Erythroblast (primary cell): ENCODE data around the gene NLGN1.

ENCODE experiments used
- DNase-seq, 2 experiments: peaks; one replicate each; lab custom pipeline; 2025; lab: John Stamatoyannopoulos, UW
- GATA1 ChIP-seq: IDR thresholded peaks from 2 replicates; pipeline ENCODE4 v1.6.1; 2011; ENCODE audit warnings: low read depth, mild to moderate bottlenecking, control low read depth, low read length, moderate library complexity
- POLR2A ChIP-seq: IDR thresholded peaks from 2 replicates; pipeline ENCODE4 v1.6.1; 2011; ENCODE audit warnings: mild to moderate bottlenecking, low read length

The NLGN1 gene

DNA sequence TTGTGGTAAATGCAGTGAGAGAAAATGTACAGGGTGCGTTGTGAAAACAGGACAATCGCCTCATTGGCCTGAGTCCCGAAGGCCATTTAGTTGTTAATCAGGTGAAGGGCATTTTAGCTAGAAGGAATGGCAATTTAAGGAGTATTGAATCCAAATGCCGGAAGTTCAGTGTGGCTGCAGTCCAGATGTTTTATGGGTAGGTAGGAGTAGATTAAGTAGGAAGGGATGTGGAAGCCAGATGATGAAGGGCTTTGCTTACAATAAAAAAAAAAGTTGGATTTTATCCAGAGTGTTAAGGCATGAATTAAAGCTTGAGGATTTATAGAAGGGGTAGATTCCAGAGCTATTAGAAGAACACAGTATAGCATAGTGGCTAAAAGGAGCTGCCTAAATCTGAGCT lies 572.7 kb downstream of the NLGN1 start:
- no peak for TF ChIP-seq GATA1
- TF ChIP-seq POLR2A, result no peak
- no peak for DNase-seq

DNA sequence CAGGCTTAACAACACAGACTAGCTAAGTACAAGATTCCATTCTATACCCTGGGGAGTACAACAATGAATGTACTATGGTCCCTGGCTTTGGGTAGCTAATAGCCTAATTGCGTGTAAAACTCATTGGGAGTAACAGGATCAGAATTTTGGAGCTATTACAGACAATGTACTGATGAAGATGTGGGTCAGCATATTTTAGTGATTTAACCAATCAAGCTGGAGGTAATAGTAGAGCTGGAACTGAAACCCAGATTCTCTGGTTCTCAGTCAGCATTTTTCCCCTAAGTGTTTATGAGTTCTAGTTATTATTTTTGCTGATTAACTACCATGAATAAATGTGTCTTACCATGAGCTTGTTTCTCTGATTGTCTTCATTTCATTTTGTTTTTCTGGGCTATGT lies 578.7 kb downstream of the NLGN1 start:
- TF ChIP-seq GATA1 (no peak), POLR2A (no peak)
- DNase-seq, result no peak

DNA sequence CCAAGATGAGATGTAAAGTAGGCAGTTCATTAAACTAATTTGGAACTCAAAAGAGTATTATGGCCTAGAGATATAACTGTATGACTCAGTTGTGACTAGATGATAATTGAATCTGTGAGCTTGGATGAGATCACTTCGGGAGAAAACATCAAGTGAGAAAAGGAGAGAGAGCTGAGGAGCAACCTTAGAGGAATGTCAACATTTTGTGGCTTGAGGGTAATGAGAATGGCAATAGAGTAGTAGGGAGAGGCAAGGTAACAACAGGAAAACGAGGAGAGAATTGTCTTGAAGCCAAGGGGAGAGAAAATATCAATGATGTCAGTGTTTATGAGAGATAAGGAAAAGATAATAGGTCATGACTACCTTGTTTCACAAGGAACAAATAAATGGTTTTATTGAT lies 580.2 kb downstream of the NLGN1 start:
- no peak for TF ChIP-seq GATA1
- TF ChIP-seq POLR2A, result no peak
- no peak for DNase-seq

DNA sequence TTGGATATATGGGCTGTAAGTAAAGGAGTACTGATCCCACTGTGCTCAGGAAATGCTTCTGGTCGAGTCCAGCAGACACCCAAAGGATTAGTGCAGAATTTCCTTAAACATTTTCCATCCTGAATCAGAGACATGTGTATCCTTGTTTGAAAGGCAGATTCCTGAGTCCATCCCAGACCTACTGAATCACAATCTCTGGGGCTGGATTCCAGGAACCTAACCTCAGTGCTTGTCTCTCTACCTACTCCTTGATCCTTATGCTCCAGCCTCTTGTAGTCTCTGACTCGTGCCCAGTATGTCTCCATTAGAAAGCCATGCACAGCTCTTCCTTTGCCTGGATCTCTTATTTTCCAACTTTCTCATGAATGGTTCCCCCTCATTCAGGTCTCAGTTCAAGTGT lies 585.8 kb downstream of the NLGN1 start:
- TF ChIP-seq POLR2A (no peak), GATA1 (no peak)
- DNase-seq, result no peak

DNA sequence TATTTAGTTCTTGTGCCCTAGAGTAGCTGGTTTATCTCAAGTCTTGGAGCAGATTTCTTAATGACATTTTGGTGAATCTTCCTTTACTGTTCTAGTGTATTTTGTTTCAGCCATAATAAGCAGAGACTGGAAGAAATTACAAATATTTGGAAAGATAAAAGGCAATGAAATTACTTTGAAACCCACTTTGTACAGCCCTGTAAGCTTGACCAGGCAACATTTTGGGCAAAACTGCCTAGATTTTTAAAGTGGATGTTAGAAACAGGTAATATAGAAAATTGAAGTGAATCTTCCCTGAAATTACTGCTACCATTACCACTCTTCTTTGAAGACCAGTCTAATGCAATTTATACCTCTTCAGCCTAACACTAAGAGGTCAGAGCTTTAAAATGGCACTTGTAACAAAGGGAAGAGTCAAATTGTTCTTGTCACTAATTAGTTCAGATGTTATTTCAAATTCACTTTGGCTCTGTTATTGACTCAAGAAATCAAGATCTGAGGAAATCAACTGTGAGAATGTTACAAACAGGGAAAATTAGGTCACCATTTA lies 589.4 kb downstream of the NLGN1 start:
- no peak for DNase-seq
- no peak for TF ChIP-seq POLR2A

DNA sequence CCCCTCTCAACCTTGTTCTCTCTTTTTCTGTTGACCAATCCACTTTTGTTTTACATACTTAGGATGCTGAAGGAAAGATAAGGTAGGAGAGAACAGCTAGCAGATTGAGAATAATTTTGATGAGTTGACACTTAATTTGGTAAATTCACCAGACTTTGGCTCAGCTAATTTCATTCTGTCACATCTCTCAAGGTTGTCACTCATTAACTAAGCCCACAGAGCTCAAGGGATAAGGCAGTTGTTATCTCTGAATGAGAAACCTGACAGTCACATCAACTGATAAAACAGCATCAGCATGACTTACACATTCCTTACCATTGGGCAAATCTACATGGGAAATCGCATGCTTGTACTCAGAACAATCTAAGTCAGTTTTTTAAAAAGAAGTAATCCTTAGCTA lies 591.4 kb downstream of the NLGN1 start:
- DNase-seq, result no peak
- TF ChIP-seq GATA1 (no peak), POLR2A (no peak)

DNA sequence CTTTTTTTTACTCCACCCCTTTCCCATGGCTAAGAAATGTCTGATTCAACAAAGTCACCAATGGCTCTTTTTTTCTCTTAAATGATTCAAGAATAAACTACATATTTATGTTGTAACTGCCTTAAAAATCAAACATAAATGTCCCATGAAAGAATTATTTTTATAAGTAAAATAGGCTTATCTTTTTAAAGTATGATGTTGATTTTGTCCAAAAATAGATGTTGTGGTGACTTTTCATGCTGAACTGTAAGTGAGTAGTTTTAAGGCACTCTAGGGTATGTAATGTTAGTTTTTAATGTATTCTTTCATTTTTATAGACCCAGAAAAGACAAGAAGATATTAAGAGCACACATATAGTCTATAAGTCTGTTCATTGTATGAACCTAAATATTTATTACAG lies 594.9 kb downstream of the NLGN1 start:
- no peak for TF ChIP-seq POLR2A
- TF ChIP-seq GATA1, result no peak
- DNase-seq, result no peak

DNA sequence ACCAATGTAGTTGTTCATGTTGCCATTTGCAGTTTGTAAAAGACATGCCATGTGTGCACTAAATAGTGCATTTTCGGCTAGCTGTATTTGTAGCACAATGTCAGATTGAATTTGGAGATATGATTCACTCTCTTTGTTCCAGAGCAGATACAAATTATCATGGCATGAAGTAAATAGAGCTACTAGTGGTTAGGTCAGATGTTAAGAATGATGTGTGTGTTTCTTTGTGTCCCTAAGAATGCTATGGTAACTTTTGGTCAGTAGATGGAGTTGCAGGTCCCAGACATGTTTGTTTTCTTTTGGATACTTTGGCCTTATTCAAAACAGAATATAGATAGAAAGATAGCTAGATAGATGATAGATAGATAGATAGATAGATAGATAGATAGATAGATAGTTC lies 595.8 kb downstream of the NLGN1 start:
- no peak for TF ChIP-seq POLR2A
- no peak for TF ChIP-seq GATA1
- peak in 1 of 2 experiments; percentile 1 for DNase-seq

DNA sequence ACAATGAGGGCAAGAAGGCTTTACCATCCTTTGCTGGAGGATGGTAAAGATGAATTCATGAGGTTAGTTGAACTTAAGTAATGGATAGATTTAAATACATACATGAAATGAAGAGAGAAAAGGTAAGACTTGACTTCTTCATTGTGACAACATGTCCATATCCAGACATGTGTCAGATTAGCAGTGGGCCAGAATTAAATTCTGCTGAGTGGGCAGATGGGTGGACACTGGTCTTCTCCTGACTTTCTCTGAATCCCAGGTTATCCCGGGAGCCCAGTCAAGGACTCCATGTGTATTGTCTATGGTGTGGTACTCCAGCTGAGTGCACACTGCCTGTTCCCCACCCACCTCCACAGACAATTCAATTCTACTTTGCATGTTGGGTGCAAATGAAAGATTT lies 603.1 kb downstream of the NLGN1 start:
- DNase-seq, result no peak
- TF ChIP-seq POLR2A (no peak), GATA1 (no peak)

DNA sequence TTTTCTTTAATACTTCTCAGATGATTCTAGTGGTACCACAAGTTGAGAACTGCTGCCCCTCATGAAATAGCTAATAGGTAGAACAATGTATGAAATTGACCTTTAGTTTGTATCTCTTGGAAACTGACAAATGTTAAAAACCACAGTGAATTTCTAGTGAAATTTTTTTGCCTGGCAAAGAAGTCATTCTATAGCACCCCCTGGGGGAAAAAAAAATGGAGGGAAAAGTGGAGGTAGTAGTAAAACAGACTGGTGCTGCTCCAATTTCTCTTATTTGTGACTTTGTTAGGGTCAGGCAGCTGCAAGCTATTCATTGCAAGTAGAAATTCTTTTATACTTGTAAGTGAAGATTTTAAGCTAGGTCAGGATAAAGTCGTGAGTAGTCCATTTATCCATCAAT lies 605.0 kb downstream of the NLGN1 start:
- peak in 1 of 2 experiments; percentile 4 for DNase-seq
- TF ChIP-seq POLR2A, result no peak
- no peak for TF ChIP-seq GATA1

DNA sequence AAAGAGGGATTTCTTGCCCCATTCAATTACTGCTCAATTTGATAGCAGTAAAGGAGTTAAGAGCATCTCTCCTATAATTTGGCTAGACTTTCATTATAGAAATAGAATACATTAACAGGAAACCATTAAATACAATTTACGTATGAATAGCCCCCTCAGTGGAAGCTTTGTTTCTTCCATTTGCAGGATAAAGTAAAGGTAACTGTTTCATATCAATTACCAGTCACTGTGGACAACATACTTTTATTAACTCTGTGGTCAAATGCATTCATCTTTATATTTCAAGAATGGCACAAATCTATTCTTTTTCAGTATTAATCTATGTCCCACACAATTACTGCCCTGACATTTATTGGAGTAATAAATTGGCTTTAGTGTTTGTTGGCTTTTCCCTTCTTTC lies 613.4 kb downstream of the NLGN1 start:
- TF ChIP-seq GATA1 (no peak), POLR2A (no peak)

DNA sequence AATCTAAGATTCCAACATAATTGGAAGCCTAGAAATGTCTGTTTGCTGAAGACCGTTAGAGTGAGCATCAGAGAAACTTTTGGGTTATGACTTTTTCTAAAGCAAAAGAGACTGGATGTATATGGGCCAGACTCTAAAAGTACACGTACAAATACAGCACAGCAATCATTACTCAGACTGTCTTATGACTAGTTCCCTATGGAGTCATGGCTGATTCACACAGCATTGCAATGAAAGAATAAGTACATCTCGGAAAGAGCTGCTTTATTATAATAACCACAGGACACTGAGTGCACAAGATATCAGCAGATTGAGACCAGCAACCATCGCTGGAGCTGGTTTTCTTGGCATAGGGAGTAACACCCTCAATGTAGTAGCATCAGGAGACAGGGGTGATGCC lies 618.6 kb downstream of the NLGN1 start:
- DNase-seq, result no peak
- TF ChIP-seq POLR2A (no peak), GATA1 (no peak)

More for the DNA sequence above, 613.4 kb downstream of the NLGN1 start:
- DNase-seq, result no peak

DNA sequence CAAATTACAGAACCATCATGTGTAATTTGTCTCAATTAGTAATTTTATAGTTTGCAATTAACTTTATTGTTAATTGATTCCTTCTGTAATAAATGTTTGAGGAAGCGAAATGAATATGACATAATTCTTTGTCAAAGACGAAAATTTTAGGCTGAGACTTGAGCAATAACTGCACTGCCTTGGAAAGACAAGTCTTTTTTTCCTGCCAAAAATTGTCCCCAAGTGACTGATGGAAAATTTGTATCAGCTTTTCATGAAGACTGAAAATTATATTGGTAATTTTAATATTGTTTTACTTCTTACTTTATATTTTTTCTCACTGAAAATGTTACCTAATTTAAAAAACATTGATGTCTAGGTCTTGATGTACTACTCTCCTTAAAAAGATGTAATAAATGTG lies 622.6 kb downstream of the NLGN1 start:
- TF ChIP-seq POLR2A (no peak), GATA1 (no peak)
- no peak for DNase-seq

DNA sequence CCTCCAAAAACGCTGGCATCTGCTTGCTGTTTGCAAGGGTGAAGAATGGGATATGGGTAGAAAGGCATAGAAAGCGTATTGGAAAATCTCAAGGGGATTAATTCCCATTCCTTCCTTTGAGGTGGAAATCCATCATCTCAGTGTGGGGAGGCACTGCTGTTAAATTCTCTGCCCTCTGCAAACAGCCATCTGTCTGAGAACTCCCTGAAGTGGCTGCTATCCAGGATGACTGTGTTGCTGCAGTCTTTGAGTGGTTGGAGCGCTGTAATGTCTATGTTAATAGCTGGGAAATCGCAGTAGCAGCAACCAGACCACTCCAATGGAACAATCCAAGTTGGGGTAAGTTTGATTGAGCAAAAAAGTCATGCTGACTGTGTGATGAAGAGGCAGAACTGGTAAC lies 625.9 kb downstream of the NLGN1 start:
- TF ChIP-seq POLR2A, result no peak
- no peak for TF ChIP-seq GATA1
- no peak for DNase-seq

DNA sequence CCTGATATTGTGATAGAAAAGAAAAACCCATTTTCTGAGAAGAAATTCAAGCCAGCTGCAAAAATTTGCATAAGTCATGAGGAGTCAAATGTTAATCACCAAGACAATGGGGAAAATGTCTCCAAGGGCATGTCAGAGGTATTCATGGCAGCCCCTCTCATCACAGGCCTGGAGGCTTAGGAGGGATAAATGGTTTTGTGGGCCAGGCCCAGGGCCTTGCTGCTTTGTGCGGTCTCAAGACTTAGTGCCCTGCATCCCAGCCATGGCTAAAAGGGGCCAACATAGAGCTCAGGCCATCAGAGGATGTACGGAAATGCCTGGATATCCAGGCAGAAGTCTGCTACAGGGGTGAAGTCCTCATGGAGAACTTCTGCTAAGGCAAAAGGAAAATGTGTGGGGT lies 631.1 kb downstream of the NLGN1 start:
- no peak for DNase-seq
- TF ChIP-seq GATA1 (no peak), POLR2A (no peak)
